ENCODE results near the gene OPCML. TPM values are rescaled to one million over a fixed set of nuclear protein-coding genes. Genes with fewer than 3 reads are reported as not detected.

OPCML gene
- total RNA-seq, 1 donor = under 0.01 TPM

DNA sequence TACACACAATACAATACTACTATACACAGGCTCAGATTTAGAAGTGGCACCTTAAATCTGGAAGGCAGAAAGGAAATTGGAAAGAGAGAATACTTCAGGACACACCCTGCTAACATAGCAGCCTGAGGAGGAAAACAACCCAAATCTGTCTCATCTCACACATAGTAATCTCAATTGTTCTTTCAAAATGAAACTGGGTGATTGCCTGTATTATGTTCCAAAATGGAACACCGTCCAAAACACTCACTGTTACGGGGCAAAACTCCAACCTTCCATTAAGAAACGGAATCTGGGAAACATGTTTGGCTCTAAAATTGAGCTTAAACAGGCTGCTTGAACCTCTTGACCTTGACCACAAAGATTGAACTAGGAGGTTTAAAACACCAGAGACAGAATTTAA lies 572.6 kb downstream of the OPCML start:
- no peaks in the 10 kb centered on the region for H3K27me3 ChIP-seq (ENCODE audit: insufficient read depth, low read length)
- no peak overlapping the region for H3K4me3 ChIP-seq (ENCODE audit: low read length)
- H3K4me1 ChIP-seq (ENCODE audit: insufficient read depth, low read length) = no peaks in the 10 kb centered on the region
- no peaks in the 10 kb centered on the region for H3K9me3 ChIP-seq (ENCODE audit: low read depth, low read length)

DNA sequence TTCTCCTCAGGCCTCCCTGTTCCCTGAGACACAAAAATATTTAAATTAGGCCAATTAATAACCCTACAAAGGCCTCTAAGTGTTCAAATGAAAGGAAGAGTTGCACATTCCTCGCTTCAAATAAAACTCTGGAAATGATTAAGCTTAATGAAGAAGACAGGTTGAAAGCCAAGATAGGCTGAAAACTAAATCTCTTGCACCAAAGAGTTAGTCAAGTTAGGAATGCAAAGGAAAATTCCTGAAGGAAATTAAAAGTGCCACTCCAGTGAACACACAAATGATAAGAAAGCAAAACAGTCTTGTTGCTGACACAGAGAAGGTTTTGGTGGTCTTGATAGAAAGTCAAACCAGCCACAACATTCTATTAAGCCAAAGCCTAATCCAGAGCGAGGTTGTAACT lies 574.4 kb downstream of the OPCML start:
- no peak overlapping the region for H3K4me3 ChIP-seq (ENCODE audit: low read length)
- H3K4me1 ChIP-seq (ENCODE audit: insufficient read depth, low read length) = no peaks in the 10 kb centered on the region
- H3K9me3 ChIP-seq (ENCODE audit: low read depth, low read length) = no peaks in the 10 kb centered on the region
- H3K27me3 ChIP-seq (ENCODE audit: insufficient read depth, low read length) = no peaks in the 10 kb centered on the region

DNA sequence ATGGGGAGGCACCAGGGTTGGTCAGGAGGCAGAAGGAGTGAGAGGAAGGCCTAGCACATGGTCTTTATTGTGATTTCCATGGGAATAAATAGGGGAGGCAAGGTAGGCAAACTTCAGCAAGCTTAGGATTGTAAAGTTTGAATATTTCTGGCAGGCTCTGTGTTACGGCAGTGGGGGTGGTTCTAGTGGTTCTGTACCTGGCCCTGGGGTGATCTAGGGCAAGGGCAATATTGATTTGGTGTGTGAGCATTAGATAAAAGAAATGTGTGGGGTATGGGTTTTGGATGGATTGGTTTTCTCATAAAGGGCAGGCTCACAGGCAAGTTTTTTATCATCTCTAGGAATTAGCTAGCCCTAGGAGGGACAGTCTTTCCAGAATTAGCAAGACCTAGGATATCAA lies 584.0 kb downstream of the OPCML start:
- H3K4me3 ChIP-seq (ENCODE audit: low read length) = no peak overlapping the region
- no peaks in the 10 kb centered on the region for H3K4me1 ChIP-seq (ENCODE audit: insufficient read depth, low read length)
- no peaks in the 10 kb centered on the region for H3K9me3 ChIP-seq (ENCODE audit: low read depth, low read length)
- H3K27me3 ChIP-seq (ENCODE audit: insufficient read depth, low read length) = peaks cover 12% of the 10 kb centered on the region

DNA sequence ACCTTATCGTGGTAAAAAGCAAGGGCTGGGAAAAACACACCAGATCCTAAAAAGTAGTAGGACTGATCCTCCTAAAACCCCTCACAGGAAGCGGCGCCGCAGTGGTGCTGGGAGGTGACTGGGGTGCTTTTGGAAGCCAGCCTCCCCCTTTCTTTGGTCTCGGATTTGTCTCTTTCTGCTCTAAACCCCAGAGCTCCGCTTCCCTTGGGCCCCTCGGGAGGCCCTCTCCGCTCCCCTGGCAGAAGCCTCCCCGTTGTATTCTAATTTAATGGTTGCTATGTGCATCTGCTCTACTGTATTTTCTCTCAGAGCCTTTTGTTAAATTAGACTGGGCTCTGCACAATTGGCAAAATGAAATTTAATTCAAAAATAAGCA lies 587.7 kb downstream of the OPCML start:
- H3K4me1 ChIP-seq (ENCODE audit: insufficient read depth, low read length) = no peaks in the 10 kb centered on the region
- peaks cover 27% of the 10 kb centered on the region for H3K27me3 ChIP-seq (ENCODE audit: insufficient read depth, low read length)
- no peaks in the 10 kb centered on the region for H3K9me3 ChIP-seq (ENCODE audit: low read depth, low read length)
- no peak overlapping the region for H3K4me3 ChIP-seq (ENCODE audit: low read length)

DNA sequence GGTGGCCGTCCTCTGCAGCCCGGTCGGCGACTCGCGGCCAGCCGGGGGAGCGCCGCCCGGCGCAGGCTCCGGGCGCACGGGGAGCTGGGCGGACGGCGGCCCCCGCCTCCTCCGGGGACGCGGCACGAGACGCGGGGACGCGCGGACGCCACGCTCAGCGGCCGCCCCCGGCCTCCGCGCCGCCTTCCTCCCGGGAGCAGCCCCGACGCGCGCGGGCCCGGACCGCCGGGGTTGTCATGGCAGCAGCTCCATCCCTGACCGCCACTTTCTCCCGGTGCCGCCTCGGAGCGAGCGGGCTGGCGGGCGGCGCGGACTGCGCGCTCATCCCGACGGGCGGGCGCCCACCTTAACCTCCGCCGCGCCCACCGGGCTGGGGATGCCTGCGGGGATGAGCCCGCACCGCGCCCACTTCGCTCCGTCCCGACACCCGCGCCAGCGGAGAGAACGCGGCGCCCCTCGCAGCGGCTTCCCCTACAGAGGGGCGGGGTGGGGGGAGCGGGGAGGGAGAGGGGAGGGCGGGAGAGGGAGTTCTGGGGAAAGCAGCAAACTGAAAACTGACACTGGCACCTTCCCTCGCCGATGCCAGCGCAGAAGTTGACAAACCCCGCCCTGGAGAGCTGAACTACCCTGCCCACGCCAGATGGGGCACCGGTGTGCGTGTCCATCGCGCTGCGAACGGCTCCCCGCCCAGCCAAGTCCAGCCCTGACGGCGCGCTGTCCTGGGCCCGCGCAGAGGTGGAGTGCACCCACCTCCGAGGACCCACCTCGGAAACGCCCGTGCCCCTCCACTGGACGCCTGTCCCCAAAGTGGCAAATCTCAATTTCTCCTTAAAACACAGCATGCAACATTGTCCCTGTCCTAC lies 588.4 kb downstream of the OPCML start:
- Histone ChIP-seq H3K27me3 (ENCODE audit: insufficient read depth, low read length) (peaks cover 27% of the 10 kb centered on the region), H3K4me1 (ENCODE audit: insufficient read depth, low read length) (no peaks in the 10 kb centered on the region), H3K9me3 (ENCODE audit: low read depth, low read length) (no peaks in the 10 kb centered on the region), H3K4me3 (ENCODE audit: low read length) (no peak overlapping the region)

DNA sequence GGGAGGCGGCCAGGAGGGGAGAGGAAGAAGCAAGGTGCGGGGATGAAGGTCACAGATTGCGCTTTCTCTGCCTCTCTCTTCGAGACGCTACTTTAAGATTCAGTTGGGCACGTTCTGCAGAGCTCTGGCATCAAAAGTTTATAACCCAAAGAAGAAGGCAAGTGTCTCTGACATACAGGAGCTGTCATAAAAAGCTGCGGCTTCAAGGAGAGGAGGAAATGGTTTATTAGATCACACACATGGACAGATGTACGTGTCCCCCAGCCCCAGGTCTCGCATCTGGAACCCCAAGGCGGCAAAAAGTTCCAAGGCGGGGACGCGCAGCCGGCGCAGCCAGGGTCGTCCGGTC lies 589.0 kb downstream of the OPCML start:
- Histone ChIP-seq H3K27me3 (ENCODE audit: insufficient read depth, low read length) (peaks cover 27% of the 10 kb centered on the region), H3K4me1 (ENCODE audit: insufficient read depth, low read length) (no peaks in the 10 kb centered on the region), H3K9me3 (ENCODE audit: low read depth, low read length) (no peaks in the 10 kb centered on the region), H3K4me3 (ENCODE audit: low read length) (no peak overlapping the region)

DNA sequence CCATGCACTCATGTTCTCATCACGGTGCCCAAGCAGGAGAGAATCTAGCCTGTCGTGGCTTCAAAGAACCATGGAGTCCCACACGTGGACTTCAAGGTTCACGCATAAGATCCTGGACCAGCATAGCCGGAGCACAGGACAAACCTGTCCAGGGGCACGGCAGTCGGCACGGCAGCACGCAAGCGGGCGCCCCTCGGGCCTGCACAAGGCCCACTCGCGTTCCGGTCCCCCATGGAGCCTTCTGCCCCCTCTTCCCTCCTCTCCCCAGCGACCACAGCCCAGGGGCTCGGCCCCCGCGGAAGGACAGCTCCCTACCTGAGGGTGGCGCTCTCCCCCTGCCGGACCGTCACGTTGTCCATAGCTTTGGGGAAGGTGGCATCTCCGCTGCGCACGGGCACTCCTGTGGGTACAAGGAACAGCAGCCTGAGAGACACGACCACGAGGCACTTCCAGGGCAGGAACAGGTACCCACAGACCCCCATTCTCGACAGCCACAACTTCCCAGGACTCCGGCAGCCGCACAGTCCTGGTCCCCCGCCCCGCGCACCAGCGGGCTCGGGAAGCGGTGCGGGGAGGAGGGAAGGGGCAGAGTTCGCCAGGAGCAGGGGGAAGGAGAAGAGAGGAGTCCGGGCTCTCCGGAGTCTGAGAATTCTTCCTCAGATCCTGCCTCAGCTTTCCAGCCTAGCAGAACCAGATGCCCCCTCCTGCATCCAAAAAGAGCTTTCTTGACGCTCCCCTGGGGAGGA lies 589.5 kb downstream of the OPCML start:
- Histone ChIP-seq H3K27me3 (ENCODE audit: insufficient read depth, low read length) (peaks cover 27% of the 10 kb centered on the region), H3K9me3 (ENCODE audit: low read depth, low read length) (no peaks in the 10 kb centered on the region), H3K4me3 (ENCODE audit: low read length) (no peak overlapping the region), H3K4me1 (ENCODE audit: insufficient read depth, low read length) (no peaks in the 10 kb centered on the region)

DNA sequence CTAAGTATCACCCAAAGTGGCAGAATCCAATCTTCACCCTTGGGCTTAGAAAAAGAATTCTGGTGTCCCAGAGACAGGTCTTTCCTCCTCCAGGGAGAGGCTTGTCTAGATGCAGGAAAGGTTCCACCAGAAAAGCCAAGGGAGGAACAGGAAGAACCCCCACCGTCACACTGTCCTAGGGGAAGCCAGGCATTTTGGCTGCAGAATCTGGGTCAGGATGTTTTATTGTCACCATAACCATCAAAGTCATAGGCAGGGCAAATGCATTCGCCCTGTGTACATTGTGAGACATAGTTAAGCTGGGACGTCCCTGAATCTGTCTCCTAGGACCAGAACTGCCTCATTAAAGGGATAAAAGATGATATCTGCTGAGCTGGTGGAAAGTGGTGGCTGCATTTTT lies 590.5 kb downstream of the OPCML start:
- Histone ChIP-seq H3K27me3 (ENCODE audit: insufficient read depth, low read length) (peaks cover 27% of the 10 kb centered on the region), H3K9me3 (ENCODE audit: low read depth, low read length) (no peaks in the 10 kb centered on the region), H3K4me1 (ENCODE audit: insufficient read depth, low read length) (no peaks in the 10 kb centered on the region), H3K4me3 (ENCODE audit: low read length) (no peak overlapping the region)

DNA sequence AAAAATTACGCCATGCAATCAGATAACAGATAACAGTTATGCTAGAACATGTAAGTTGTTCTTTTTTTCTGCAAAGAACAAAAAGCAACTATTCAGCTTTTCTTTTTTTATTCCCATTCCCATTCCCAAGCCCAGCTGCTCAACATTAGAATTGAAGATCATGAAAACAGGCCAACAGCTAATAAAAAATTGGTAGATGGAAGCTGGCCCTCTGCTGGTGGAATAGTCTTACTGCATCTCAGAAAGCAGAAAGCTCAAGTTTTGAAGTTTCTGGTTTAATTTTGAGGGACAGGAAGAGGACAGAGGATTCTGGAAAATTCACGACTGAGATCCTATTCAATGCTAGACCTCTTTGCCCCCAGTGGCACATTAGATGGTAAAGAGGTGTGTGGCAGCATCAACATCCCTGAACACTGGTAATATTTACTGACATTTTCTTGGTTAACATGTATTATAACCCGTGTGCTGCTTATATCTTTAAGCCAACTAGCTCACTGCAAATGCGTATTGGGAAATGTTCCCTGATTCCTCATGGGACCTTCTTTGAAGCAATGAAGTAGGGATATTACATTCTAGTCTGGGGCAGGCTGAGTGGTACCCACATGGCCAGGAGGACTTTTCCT lies 591.2 kb downstream of the OPCML start:
- Histone ChIP-seq H3K4me1 (ENCODE audit: insufficient read depth, low read length) (no peaks in the 10 kb centered on the region), H3K9me3 (ENCODE audit: low read depth, low read length) (no peaks in the 10 kb centered on the region), H3K4me3 (ENCODE audit: low read length) (no peak overlapping the region), H3K27me3 (ENCODE audit: insufficient read depth, low read length) (peaks cover 27% of the 10 kb centered on the region)

DNA sequence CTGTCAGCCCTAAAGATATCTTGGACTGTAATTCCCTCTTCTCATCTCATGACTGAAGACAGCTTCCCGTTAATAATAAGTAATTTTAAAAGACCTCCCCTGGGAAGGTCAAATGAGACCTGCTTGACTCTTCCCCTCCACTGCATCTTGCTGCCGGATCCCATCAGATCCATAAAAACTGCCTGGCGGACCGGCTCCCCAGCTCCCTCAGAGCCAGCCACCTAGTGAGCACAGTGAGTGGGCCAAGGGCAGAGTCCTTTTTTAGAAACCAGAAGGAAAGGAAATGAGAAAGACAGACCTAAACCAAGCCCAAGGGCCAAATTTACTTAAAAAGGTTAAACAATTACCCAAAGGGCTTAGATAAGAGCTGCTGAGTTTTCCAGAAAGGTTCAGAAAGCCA lies 595.3 kb downstream of the OPCML start:
- Histone ChIP-seq H3K4me3 (ENCODE audit: low read length) (no peak overlapping the region), H3K9me3 (ENCODE audit: low read depth, low read length) (no peaks in the 10 kb centered on the region), H3K27me3 (ENCODE audit: insufficient read depth, low read length) (peaks cover 6% of the 10 kb centered on the region), H3K4me1 (ENCODE audit: insufficient read depth, low read length) (no peaks in the 10 kb centered on the region)

DNA sequence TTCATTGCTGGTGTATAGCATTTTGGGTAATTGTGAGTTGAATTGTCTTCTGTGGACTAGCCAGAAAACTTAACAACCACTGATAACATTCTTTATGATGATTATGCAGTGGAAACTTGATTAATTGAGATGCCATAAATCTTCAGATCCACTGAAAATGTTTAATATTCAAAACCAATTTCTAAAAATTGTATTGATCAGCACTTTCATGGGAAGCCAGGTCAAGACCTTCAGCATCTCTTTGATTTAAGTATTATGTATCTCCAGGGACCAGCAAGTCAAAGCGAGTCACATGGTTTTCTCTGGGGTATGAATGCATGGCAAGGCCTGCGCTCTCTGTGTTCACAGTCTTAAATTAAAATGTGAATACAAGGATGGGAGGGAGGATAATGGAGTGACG lies 596.9 kb downstream of the OPCML start:
- Histone ChIP-seq H3K4me3 (ENCODE audit: low read length) (no peak overlapping the region), H3K27me3 (ENCODE audit: insufficient read depth, low read length) (no peaks in the 10 kb centered on the region), H3K4me1 (ENCODE audit: insufficient read depth, low read length) (no peaks in the 10 kb centered on the region), H3K9me3 (ENCODE audit: low read depth, low read length) (no peaks in the 10 kb centered on the region)

DNA sequence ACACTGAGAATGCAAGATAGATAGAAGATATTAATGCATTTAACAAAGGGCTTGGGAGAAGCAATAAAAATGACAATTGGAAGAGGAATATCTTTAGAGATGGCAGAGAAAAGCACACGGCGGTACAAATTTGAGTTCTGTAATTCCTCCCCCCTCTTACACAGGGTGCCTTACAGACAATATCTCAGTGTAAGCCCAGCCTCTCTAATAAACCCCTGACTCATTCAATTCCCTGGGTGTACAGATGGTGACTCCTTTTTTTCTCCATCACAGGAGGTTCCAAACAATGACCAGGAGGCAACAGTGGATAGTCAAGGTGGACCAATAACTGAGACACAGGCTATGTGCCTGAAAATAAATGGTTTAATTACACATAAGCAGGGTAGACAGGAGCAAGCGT lies 598.6 kb downstream of the OPCML start:
- H3K9me3 ChIP-seq (ENCODE audit: low read depth, low read length) = no peaks in the 10 kb centered on the region
- no peaks in the 10 kb centered on the region for H3K27me3 ChIP-seq (ENCODE audit: insufficient read depth, low read length)
- no peaks in the 10 kb centered on the region for H3K4me1 ChIP-seq (ENCODE audit: insufficient read depth, low read length)
- no peak overlapping the region for H3K4me3 ChIP-seq (ENCODE audit: low read length)

DNA sequence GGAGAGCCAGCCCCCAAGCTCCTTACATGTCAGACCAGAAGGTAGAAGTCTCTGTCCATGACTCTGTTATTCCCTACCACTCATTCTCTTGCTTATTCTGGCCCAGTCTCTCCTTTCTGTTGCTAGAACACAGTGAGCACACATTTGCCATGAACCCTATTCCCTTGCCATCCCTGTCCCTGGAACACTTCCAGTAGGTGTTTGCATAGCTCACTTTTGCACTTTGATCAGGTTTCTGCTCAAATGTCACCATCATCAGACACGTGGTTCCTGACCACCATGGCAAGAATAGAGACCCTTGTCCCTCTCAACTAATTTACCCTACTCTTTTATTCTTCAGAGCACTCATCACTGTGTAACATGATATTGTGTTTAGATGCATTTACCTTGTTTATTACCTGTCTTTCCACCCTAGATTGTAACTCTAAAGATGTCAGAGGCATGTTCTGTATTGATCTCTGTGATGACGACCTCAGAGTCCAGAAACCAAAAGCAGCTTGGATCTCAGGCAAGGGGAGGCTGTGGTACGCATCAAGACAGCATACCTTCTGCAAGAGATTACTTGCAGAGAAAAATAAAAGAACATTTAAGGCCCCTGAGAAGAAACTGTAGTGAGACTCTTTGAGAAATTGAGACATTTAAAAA lies 606.4 kb downstream of the OPCML start:
- no peak overlapping the region for H3K4me3 ChIP-seq (ENCODE audit: low read length)
- no peaks in the 10 kb centered on the region for H3K27me3 ChIP-seq (ENCODE audit: insufficient read depth, low read length)
- H3K9me3 ChIP-seq (ENCODE audit: low read depth, low read length) = no peaks in the 10 kb centered on the region
- H3K4me1 ChIP-seq (ENCODE audit: insufficient read depth, low read length) = no peaks in the 10 kb centered on the region

DNA sequence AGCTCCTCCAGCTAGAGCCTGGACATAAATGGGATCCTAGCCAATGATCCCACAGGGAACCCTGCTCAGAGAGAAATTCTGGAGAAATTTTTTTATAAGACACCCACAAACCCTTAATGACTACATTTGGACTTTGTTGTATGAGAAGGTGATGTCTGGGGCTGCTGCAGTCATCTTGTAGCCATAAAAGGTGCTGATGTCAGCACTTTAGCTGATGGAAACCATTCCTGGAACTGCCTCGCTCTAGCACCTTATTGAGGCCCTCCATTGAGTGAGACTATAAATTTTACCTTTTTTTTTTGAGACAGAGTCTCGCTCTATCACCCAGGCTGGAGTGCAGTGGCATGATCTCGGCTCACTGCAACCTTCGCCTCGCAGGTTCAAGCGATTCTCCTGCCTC lies 610.7 kb downstream of the OPCML start:
- Histone ChIP-seq H3K9me3 (ENCODE audit: low read depth, low read length) (no peaks in the 10 kb centered on the region), H3K4me1 (ENCODE audit: insufficient read depth, low read length) (no peaks in the 10 kb centered on the region), H3K27me3 (ENCODE audit: insufficient read depth, low read length) (no peaks in the 10 kb centered on the region), H3K4me3 (ENCODE audit: low read length) (no peak overlapping the region)

DNA sequence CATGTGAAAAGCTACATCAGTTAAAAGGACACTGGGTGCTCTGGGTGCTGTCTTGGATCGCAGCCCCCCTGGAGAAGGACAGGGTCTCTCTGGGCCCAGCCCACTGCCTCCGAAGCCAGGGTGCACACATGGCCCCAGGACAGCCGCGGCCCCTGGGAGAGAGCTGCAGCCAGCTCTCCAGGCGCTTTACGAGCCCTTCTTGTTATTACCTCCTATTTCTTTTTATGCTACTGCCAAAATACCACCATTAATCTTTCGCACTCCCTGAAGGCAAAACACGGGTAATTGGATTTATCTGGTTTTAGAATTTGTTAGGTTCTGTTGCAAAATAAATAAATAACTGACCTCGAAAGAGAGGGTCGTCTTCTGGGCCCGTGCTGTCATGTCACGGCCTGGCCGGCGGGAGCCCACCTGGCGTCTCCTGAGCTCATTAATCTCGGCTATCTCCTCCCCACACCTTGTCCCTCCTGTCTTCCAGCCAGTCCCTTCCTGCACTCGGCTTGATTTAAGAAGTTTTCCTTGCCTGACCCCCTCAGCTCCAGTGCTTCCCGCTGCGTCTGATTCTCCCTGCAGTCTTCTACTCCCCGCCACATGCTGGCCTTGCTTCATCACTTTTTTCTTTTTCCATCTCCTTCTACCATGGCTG lies 611.7 kb downstream of the OPCML start:
- H3K9me3 ChIP-seq (ENCODE audit: low read depth, low read length) = no peaks in the 10 kb centered on the region
- no peak overlapping the region for H3K4me3 ChIP-seq (ENCODE audit: low read length)
- no peaks in the 10 kb centered on the region for H3K27me3 ChIP-seq (ENCODE audit: insufficient read depth, low read length)
- no peaks in the 10 kb centered on the region for H3K4me1 ChIP-seq (ENCODE audit: insufficient read depth, low read length)
